Mesenchymal stem cell (in vitro differentiated cells and primary cell): Measurements from ENCODE around the gene MIS18A.
"Not testable (repeated sequence)": the region's sequence is repeated elsewhere in the genome, so short reads cannot be mapped to it uniquely, and the experiment has no call there.

Experiments used
- DNase-seq: peaks from one replicate; pipeline ENCODE4 v3.0.0-alpha.2; 2013
- H2AFZ ChIP-seq: one replicate; pipeline ENCODE4 v1.6.1; 2013; ENCODE audit warnings: low read depth, mild to moderate bottlenecking, control low read depth, inconsistent platforms, low read length, moderate library complexity
- H2AK5ac ChIP-seq: 2 replicates; pipeline ENCODE4 v1.6.1; 2013; ENCODE audit warnings: low read length, moderate library complexity, mild to moderate bottlenecking, inconsistent platforms; ENCODE audit not compliant: severe bottlenecking
- H2BK120ac ChIP-seq: one replicate; pipeline ENCODE4 v1.6.1; 2013; ENCODE audit warnings: low read depth, mild to moderate bottlenecking, inconsistent platforms, low read length, moderate library complexity
- H2BK12ac ChIP-seq, 2 experiments: one replicate each; pipeline ENCODE4 v1.6.1; 2013; ENCODE audit warnings: inconsistent platforms in 2 of 2, low read length in 2 of 2, mild to moderate bottlenecking in 2 of 2, moderate library complexity in 2 of 2, control low read depth in 1 of 2
- H2BK15ac ChIP-seq: one replicate; pipeline ENCODE4 v1.6.1; 2013; ENCODE audit warnings: mild to moderate bottlenecking, low read depth, inconsistent platforms; ENCODE audit not compliant: poor library complexity, severe bottlenecking
- H2BK5ac ChIP-seq: 2 replicates; pipeline ENCODE4 v1.6.1; 2013; ENCODE audit warnings: low read depth, mild to moderate bottlenecking, low read length, control low read depth, inconsistent platforms; ENCODE audit not compliant: poor library complexity, severe bottlenecking
- H3K14ac ChIP-seq, 2 experiments: one replicate each; pipeline ENCODE4 v1.6.1; 2013; ENCODE audit warnings: inconsistent platforms in 2 of 2, low read length in 2 of 2, control low read depth in 1 of 2, mild to moderate bottlenecking in 1 of 2, moderate library complexity in 1 of 2
- H3K18ac ChIP-seq, 2 experiments: one replicate each; pipeline ENCODE4 v1.6.1; 2013; ENCODE audit warnings: inconsistent platforms in 2 of 2, low read length in 2 of 2, control low read depth in 1 of 2, low read depth in 1 of 2, mild to moderate bottlenecking in 1 of 2
- H3K23ac ChIP-seq, 2 experiments: one replicate each; pipeline ENCODE4 v1.6.1; 2013; ENCODE audit warnings: inconsistent platforms in 2 of 2, low read length in 2 of 2, mild to moderate bottlenecking in 2 of 2, moderate library complexity in 2 of 2, control low read depth in 1 of 2
- H3K27ac ChIP-seq: 2 replicates; pipeline ENCODE4 v1.5.1; 2013; ENCODE audit warnings: mild to moderate bottlenecking, moderate library complexity, low read length, control low read depth, inconsistent platforms; ENCODE audit not compliant: poor library complexity, severe bottlenecking
- H3K27me3 ChIP-seq, 2 experiments: 2 replicates each; pipeline versions ENCODE4 v1.6.1 to v1.7.0; 2013; ENCODE audit warnings: low read length in 2 of 2, mild to moderate bottlenecking in 2 of 2, moderate library complexity in 2 of 2, control low read depth in 1 of 2, inconsistent platforms in 1 of 2; ENCODE audit not compliant: control insufficient read depth in 1 of 2, insufficient read depth in 1 of 2
- H3K36me3 ChIP-seq, 2 experiments: 2 replicates each; pipeline versions ENCODE4 v1.6.1 to v1.7.0; 2013; ENCODE audit warnings: low read length in 2 of 2, control low read depth in 1 of 2, inconsistent platforms in 1 of 2, low read depth in 1 of 2, mild to moderate bottlenecking in 1 of 2; ENCODE audit not compliant: insufficient read depth in 2 of 2, control insufficient read depth in 1 of 2
- H3K4ac ChIP-seq, 2 experiments: one replicate each; pipeline ENCODE4 v1.6.1; 2013; ENCODE audit warnings: inconsistent platforms in 2 of 2, low read length in 2 of 2, mild to moderate bottlenecking in 2 of 2, moderate library complexity in 2 of 2, control low read depth in 1 of 2, low read depth in 1 of 2
- H3K4me1 ChIP-seq: 2 replicates; pipeline ENCODE4 v1.6.1; 2013; ENCODE audit warnings: low read depth, low read length, control low read depth; ENCODE audit not compliant: control insufficient read depth, insufficient read depth
- H3K4me2 ChIP-seq: 2 replicates; pipeline ENCODE4 v1.6.1; 2013; ENCODE audit warnings: low read length, mild to moderate bottlenecking, inconsistent platforms; ENCODE audit not compliant: poor library complexity, severe bottlenecking
- H3K4me3 ChIP-seq, 2 experiments: 2 replicates each; pipeline versions ENCODE4 v1.5.1 to v1.7.0; 2013; ENCODE audit warnings: low read length in 2 of 2, mild to moderate bottlenecking in 2 of 2, control low read depth in 1 of 2, low read depth in 1 of 2; ENCODE audit not compliant: insufficient read depth in 1 of 2
- H3K79me1 ChIP-seq: replicated peaks from 2 replicates; pipeline ENCODE4 v1.6.1; 2013; ENCODE audit warnings: mild to moderate bottlenecking, control low read depth, low read length, inconsistent platforms; ENCODE audit not compliant: poor library complexity, severe bottlenecking
- H3K9ac ChIP-seq: 2 replicates; pipeline ENCODE4 v1.7.0; 2013; ENCODE audit warnings: mild to moderate bottlenecking, low read length, moderate library complexity
- H3K9me3 ChIP-seq: 2 replicates; pipeline ENCODE4 v1.7.0; 2013; ENCODE audit warnings: mild to moderate bottlenecking, low read length; ENCODE audit not compliant: control insufficient read depth
- H4K8ac ChIP-seq: one replicate; pipeline ENCODE4 v1.6.1; 2013; ENCODE audit warnings: inconsistent platforms, mild to moderate bottlenecking, low read length, moderate library complexity
- H4K91ac ChIP-seq: one replicate; pipeline ENCODE4 v1.6.1; 2013; ENCODE audit warnings: mild to moderate bottlenecking, low read length, inconsistent platforms
- WGBS: methylation state at CpG from one replicate; pipeline ENCODE4 v1.1.7; 2013; ENCODE audit warnings: mixed read lengths; 5-methylcytosine and 5-hydroxymethylcytosine counted together

The MIS18A gene

GRCh38 chr21:32270748-32271147, 8.1 kb downstream of the MIS18A start:
- Histone ChIP-seq H3K4me3 (no peak overlapping the region), H3K4me2 (no peak overlapping the region), H2BK15ac (no peak overlapping the region), H3K27ac (no peak overlapping the region), H2AK5ac (no peak overlapping the region), H3K23ac (no peak overlapping the region), H2AFZ (no peak overlapping the region), H3K4ac (no peak overlapping the region), H2BK5ac (no peak overlapping the region), H2BK120ac (no peak overlapping the region), H3K36me3 (peaks cover 14 to 64% of the 10 kb centered on the region in 2 experiments), H4K91ac (no peak overlapping the region), H3K14ac (no peak overlapping the region), H3K4me1 (no peaks in the 10 kb centered on the region), H3K79me1 (peaks cover 14% of the 10 kb centered on the region), H4K8ac (no peak overlapping the region), H3K18ac (no peak overlapping the region), H3K9me3 (no peaks in the 10 kb centered on the region), H3K9ac (no peak overlapping the region), H2BK12ac (no peak overlapping the region), H3K27me3 (no peaks in the 10 kb centered on the region)
- 100% methylated on average over 2 of the region's 4 CpGs for WGBS
- no peak for DNase-seq

- H2BK120ac ChIP-seq, H4K91ac ChIP-seq, H3K18ac ChIP-seq, H3K27ac ChIP-seq, H2AFZ ChIP-seq, H3K4ac ChIP-seq, H3K9me3 ChIP-seq, H4K8ac ChIP-seq, DNase-seq, H3K9ac ChIP-seq, H3K14ac ChIP-seq, H3K27me3 ChIP-seq, H3K4me1 ChIP-seq, H3K23ac ChIP-seq, H2BK12ac ChIP-seq, H3K79me1 ChIP-seq, H3K4me3 ChIP-seq, H2BK5ac ChIP-seq, H2BK15ac ChIP-seq, H3K4me2 ChIP-seq, H2AK5ac ChIP-seq: not testable (repeated sequence)
- peaks cover 14 to 28% of the 10 kb centered on the region in 2 experiments for H3K36me3 ChIP-seq
- WGBS: 95% methylated on average over 22 of the region's 23 CpGs
These were observed 13.5 kb downstream of the MIS18A start for GRCh38 chr21:32265321-32265720.

GRCh38 chr21:32261929-32262328, 16.9 kb downstream of the MIS18A start:
- H3K79me1 ChIP-seq: no peaks in the 10 kb centered on the region
- WGBS: 90% methylated on average over 4 of the region's 5 CpGs
- H3K18ac ChIP-seq: no peak overlapping the region
- H3K27me3 ChIP-seq: no peaks in the 10 kb centered on the region
- H2BK5ac ChIP-seq: no peak overlapping the region
- no peak overlapping the region for H3K9ac ChIP-seq
- no peak overlapping the region for H3K23ac ChIP-seq
- no peak overlapping the region for H2BK12ac ChIP-seq
- H3K9me3 ChIP-seq: no peaks in the 10 kb centered on the region
- no peak overlapping the region for H3K14ac ChIP-seq
- H3K4ac ChIP-seq: no peak overlapping the region
- peaks cover 2 to 4% of the 10 kb centered on the region in 2 experiments for H3K36me3 ChIP-seq
- H2AFZ ChIP-seq: no peak overlapping the region
- no peak overlapping the region for H2BK120ac ChIP-seq
- H4K8ac ChIP-seq: no peak overlapping the region
- no peak for DNase-seq
- H4K91ac ChIP-seq: no peak overlapping the region
- H2AK5ac ChIP-seq: no peak overlapping the region
- no peak overlapping the region for H3K27ac ChIP-seq
- no peak overlapping the region for H3K4me3 ChIP-seq
- H3K4me2 ChIP-seq: no peak overlapping the region
- peaks cover 1% of the 10 kb centered on the region for H3K4me1 ChIP-seq
- no peak overlapping the region for H2BK15ac ChIP-seq

- Histone ChIP-seq H3K4ac (no peak overlapping the region), H2AFZ (no peak overlapping the region), H2AK5ac (no peak overlapping the region), H2BK120ac (no peak overlapping the region), H3K9me3 (no peaks in the 10 kb centered on the region), H3K4me3 (no peak overlapping the region), H2BK5ac (no peak overlapping the region), H2BK15ac (no peak overlapping the region), H3K36me3 (no peaks in the 10 kb centered on the region), H4K8ac (no peak overlapping the region), H4K91ac (no peak overlapping the region), H3K27me3 (no peaks in the 10 kb centered on the region), H3K9ac (no peak overlapping the region), H3K27ac (no peak overlapping the region), H3K18ac (no peak overlapping the region), H2BK12ac (no peak overlapping the region), H3K14ac (no peak overlapping the region), H3K79me1 (no peaks in the 10 kb centered on the region), H3K4me2 (no peak overlapping the region), H3K23ac (no peak overlapping the region), H3K4me1 (peaks cover 1% of the 10 kb centered on the region)
- DNase-seq: no peak
- 84% methylated on average over 2 of the region's 2 CpGs for WGBS
These were observed 18.7 kb downstream of the MIS18A start for GRCh38 chr21:32260130-32260529.
